Common myeloid progenitor, CD34-positive (primary cell): ENCODE measurements around the gene CTDSP2.

Experiments
- CTCF ChIA-PET: fragments of 350-600 bp; sonication (Branson Sonifier 250); formaldehyde crosslinking; loops from one replicate; lab custom pipeline; 2021; ENCODE audit warnings: antibody characterized with exemption; lab: Charles Lee
- POLR2A ChIA-PET: fragments of 350-600 bp; sonication (Branson Sonifier 250); formaldehyde crosslinking; loops from one replicate; lab custom pipeline; 2021; ENCODE audit warnings: antibody characterized with exemption; lab: Charles Lee
- DNase-seq, 3 donors: peaks; one replicate each; pipeline versions ENCODE4 v3.0.0 to v3.0.0-alpha.2; 2013
- H3K27ac ChIP-seq, 2 experiments: 1 replicate in 1 of 2; 2 replicates in 1 of 2; pipeline ENCODE4 v1.7.0; 2013; ENCODE audit warnings: inconsistent platforms in 2 of 2, low read length in 2 of 2, mild to moderate bottlenecking in 2 of 2, low read depth in 1 of 2, moderate library complexity in 1 of 2; ENCODE audit not compliant: severe bottlenecking in 2 of 2, insufficient read depth in 1 of 2, poor library complexity in 1 of 2
- H3K27me3 ChIP-seq, 5 experiments: replicated peaks in 2 of 5; 1 replicate in 3 of 5; 2 replicates in 2 of 5; pipeline versions ENCODE4 v1.6.1 to v1.7.0; 2013; ENCODE audit warnings: low read length in 4 of 5, mild to moderate bottlenecking in 2 of 5, moderate library complexity in 2 of 5, inconsistent platforms in 1 of 5; ENCODE audit not compliant: insufficient read depth in 5 of 5, control insufficient read depth in 4 of 5
- H3K36me3 ChIP-seq, 4 experiments: 1 replicate in 2 of 4; 2 replicates in 2 of 4; pipeline versions ENCODE4 v1.6.1 to v1.7.0; 2013; ENCODE audit warnings: low read length in 3 of 4, control low read depth in 1 of 4, mild to moderate bottlenecking in 1 of 4; ENCODE audit not compliant: control insufficient read depth in 4 of 4, insufficient read depth in 4 of 4
- H3K4me1 ChIP-seq, 4 experiments: 1 replicate in 3 of 4; 2 replicates in 1 of 4; pipeline versions ENCODE4 v1.6.1 to v1.7.1; 2013; ENCODE audit warnings: low read length in 3 of 4, mild to moderate bottlenecking in 3 of 4, control low read depth in 1 of 4, inconsistent platforms in 1 of 4, moderate library complexity in 1 of 4; ENCODE audit not compliant: control insufficient read depth in 4 of 4, insufficient read depth in 4 of 4; ENCODE audit errors: control extremely low read depth in 1 of 4
- H3K4me3 ChIP-seq, 7 experiments: 1 replicate in 4 of 7; 2 replicates in 3 of 7; pipeline versions ENCODE4 v1.5.1 to v1.7.0; 2013; ENCODE audit warnings: mild to moderate bottlenecking in 7 of 7, low read length in 6 of 7, moderate library complexity in 6 of 7, inconsistent platforms in 2 of 7, low read depth in 2 of 7, control low read depth in 1 of 7; ENCODE audit not compliant: insufficient read depth in 4 of 7, control insufficient read depth in 1 of 7; ENCODE audit errors: extremely low read depth in 1 of 7
- H3K9me3 ChIP-seq, 5 experiments: 1 replicate in 4 of 5; 2 replicates in 1 of 5; pipeline versions ENCODE4 v1.6.1 to v1.7.1; 2013; ENCODE audit warnings: low read length in 4 of 5, mild to moderate bottlenecking in 2 of 5, inconsistent platforms in 1 of 5, low read depth in 1 of 5, moderate library complexity in 1 of 5; ENCODE audit not compliant: control insufficient read depth in 4 of 5, insufficient read depth in 2 of 5; ENCODE audit errors: control extremely low read depth in 1 of 5
- WGBS: methylation state at CpG from one replicate; pipeline ENCODE4 v1.1.5; 2013; ENCODE audit not compliant: insufficient coverage; 5-methylcytosine and 5-hydroxymethylcytosine counted together

CTDSP2 gene

GRCh38 chr12:57806677-57807076 lies 39.9 kb downstream of the CTDSP2 start:
- WGBS: 94% methylated on average over 2 of the region's 3 CpGs
- ChIA-PET CTCF (interaction anchor here (0.9 to 2.2 kb wide), 10 partner anchors 9 to 50 kb away, joined by 3 to 15 read pairs (median 4); partner anchors contain the start of genes AVIL and TSFM), POLR2A (no interaction called here)
- H3K27me3 ChIP-seq: no peaks in the 10 kb centered on the region
- H3K4me3 ChIP-seq: no peak overlapping the region
- no peak overlapping the region for H3K27ac ChIP-seq
- no peak for DNase-seq
- no peaks in the 10 kb centered on the region for H3K9me3 ChIP-seq
- H3K36me3 ChIP-seq: peaks cover 2 to 33% (median 31%) of the 10 kb centered on the region in 4 experiments
- H3K4me1 ChIP-seq: no peaks in the 10 kb centered on the region

- CTCF ChIA-PET: interaction anchor here (0.9 to 7.1 kb wide), 18 partner anchors 8 to 113 kb away, joined by 3 to 42 read pairs (median 8); partner anchors contain the start of genes AVIL and TSFM
- Histone ChIP-seq H3K4me1 (no peaks in the 10 kb centered on the region), H3K27me3 (no peaks in the 10 kb centered on the region), H3K27ac (no peak overlapping the region), H3K9me3 (no peaks in the 10 kb centered on the region), H3K36me3 (peaks cover 6 to 51% (median 36%) of the 10 kb centered on the region in 4 experiments), H3K4me3 (no peak overlapping the region)
- POLR2A ChIA-PET: no interaction called here
- WGBS: 76% methylated on average over 9 of the region's 9 CpGs
- DNase-seq: peak; percentile 14 to 36 (median 21)
Measured at GRCh38 chr12:57803319-57803893, 43.1 kb downstream of the CTDSP2 start.

GRCh38 chr12:57802607-57803006 lies 43.9 kb downstream of the CTDSP2 start:
- CTCF ChIA-PET: interaction anchor here (0.5 to 7.1 kb wide), 23 partner anchors 9 to 218 kb away, joined by 3 to 42 read pairs (median 5); partner anchors contain the start of genes AVIL and TSFM
- H3K36me3 ChIP-seq: peaks cover 6 to 43% (median 34%) of the 10 kb centered on the region in 4 experiments
- WGBS: no CpG with 5 or more reads among the region's 1 CpG
- H3K27ac ChIP-seq: no peak overlapping the region
- H3K4me3 ChIP-seq: no peak overlapping the region
- no peak for DNase-seq
- H3K27me3 ChIP-seq: no peaks in the 10 kb centered on the region
- no peaks in the 10 kb centered on the region for H3K9me3 ChIP-seq
- POLR2A ChIA-PET: no interaction called here
- H3K4me1 ChIP-seq: peaks cover 0 to 6% (median 0%) of the 10 kb centered on the region in 4 experiments

- ChIA-PET CTCF (interaction anchor here (1.2 to 7.1 kb wide), 8 partner anchors 7 to 104 kb away, joined by 5 to 42 read pairs (median 14); partner anchors contain the start of genes AVIL and TSFM), POLR2A (no interaction called here)
- H3K9me3 ChIP-seq: no peaks in the 10 kb centered on the region
- peaks cover 0 to 7% (median 0%) of the 10 kb centered on the region in 4 experiments for H3K4me1 ChIP-seq
- H3K4me3 ChIP-seq: no peak overlapping the region
- no CpG with 5 or more reads among the region's 3 CpGs for WGBS
- peaks cover 14 to 52% (median 35%) of the 10 kb centered on the region in 4 experiments for H3K36me3 ChIP-seq
- H3K27ac ChIP-seq: no peak overlapping the region
- H3K27me3 ChIP-seq: no peaks in the 10 kb centered on the region
- DNase-seq: no peak
Measured at GRCh38 chr12:57800965-57801364, 45.6 kb downstream of the CTDSP2 start.

- H3K36me3 ChIP-seq: peaks cover 23 to 68% (median 54%) of the 10 kb centered on the region in 4 experiments
- no peak for DNase-seq
- WGBS: 100% methylated on average over 1 of the region's 1 CpG
- no peaks in the 10 kb centered on the region for H3K9me3 ChIP-seq
- no peak overlapping the region for H3K4me3 ChIP-seq
- peak overlapping the region in 1 of 2 experiments; percentile 63 for H3K27ac ChIP-seq
- ChIA-PET CTCF (interaction anchor here (0.6 to 7.1 kb wide), 8 partner anchors 9 to 98 kb away, joined by 3 to 41 read pairs (median 4); partner anchors contain the start of gene AVIL), POLR2A (no interaction called here)
- H3K4me1 ChIP-seq: peaks cover 0 to 7% (median 0%) of the 10 kb centered on the region in 4 experiments
- H3K27me3 ChIP-seq: no peaks in the 10 kb centered on the region
Measured at GRCh38 chr12:57797933-57798332, 48.6 kb downstream of the CTDSP2 start.

- H3K4me3 ChIP-seq: no peak overlapping the region
- H3K27ac ChIP-seq: peak overlapping the region in 1 of 2 experiments; percentile 63
- ChIA-PET POLR2A (no interaction called here), CTCF (interaction anchor here (0.8 to 7.1 kb wide), 4 partner anchors 10 to 104 kb away, joined by 3 to 41 read pairs (median 5); partner anchors contain the start of gene TSFM)
- H3K9me3 ChIP-seq: no peaks in the 10 kb centered on the region
- no peaks in the 10 kb centered on the region for H3K27me3 ChIP-seq
- WGBS: no CpG with 5 or more reads among the region's 1 CpG
- H3K36me3 ChIP-seq: peaks cover 22 to 67% (median 54%) of the 10 kb centered on the region in 4 experiments
- DNase-seq: no peak
- H3K4me1 ChIP-seq: peaks cover 0 to 7% (median 0%) of the 10 kb centered on the region in 4 experiments
Measured at GRCh38 chr12:57796996-57797395, 49.5 kb downstream of the CTDSP2 start.

GRCh38 chr12:57795354-57795753 lies 51.2 kb downstream of the CTDSP2 start:
- CTCF ChIA-PET: interaction anchor here (1.7 to 3.6 kb wide), 3 partner anchors 11 to 15 kb away, joined by 5 to 14 read pairs (median 12); partner anchors contain the start of gene TSFM
- 97% methylated on average over 3 of the region's 6 CpGs for WGBS
- no peak for DNase-seq

More at GRCh38 chr12:57795354-57795753, 51.2 kb downstream of the CTDSP2 start:
- H3K27ac ChIP-seq: no peak overlapping the region
- POLR2A ChIA-PET: no interaction called here
- H3K9me3 ChIP-seq: no peaks in the 10 kb centered on the region
- H3K4me1 ChIP-seq: peaks cover 0 to 7% (median 0%) of the 10 kb centered on the region in 4 experiments
- no peaks in the 10 kb centered on the region for H3K27me3 ChIP-seq
- H3K36me3 ChIP-seq: peaks cover 24 to 69% (median 49%) of the 10 kb centered on the region in 4 experiments
- no peak overlapping the region for H3K4me3 ChIP-seq
